GM19463 (cell line): Measurements from ENCODE around the gene ZDHHC17.
"Not testable (repeated sequence)": the region's sequence is repeated elsewhere in the genome, so short reads cannot be mapped to it uniquely, and the experiment has no call there.

Experiments used
- ATAC-seq: cut with Tn5 transposase; IDR thresholded peaks from one replicate; pipeline ENCODE4 v1.9.1; 2021; ENCODE audit warnings: mild to moderate bottlenecking, moderate library complexity; ENCODE audit not compliant: unreplicated experiment

The ZDHHC17 gene

GRCh38 chr12:76766161-76766560 lies 2.2 kb downstream of the ZDHHC17 start:
- no peak for ATAC-seq

- no peak for ATAC-seq
These were observed 4.7 kb downstream of the ZDHHC17 start for GRCh38 chr12:76768576-76768975.

GRCh38 chr12:76777765-76778216 lies 13.9 kb downstream of the ZDHHC17 start:
- ATAC-seq, result peak; percentile 99

- ATAC-seq, result no peak
These were observed 14.4 kb downstream of the ZDHHC17 start for GRCh38 chr12:76778364-76778763.

GRCh38 chr12:76779310-76779709 lies 15.4 kb downstream of the ZDHHC17 start:
- ATAC-seq, result not testable (repeated sequence)

- ATAC-seq, result no peak
These were observed 17.4 kb downstream of the ZDHHC17 start for GRCh38 chr12:76781321-76781720.

GRCh38 chr12:76782526-76782925 lies 18.6 kb downstream of the ZDHHC17 start:
- no peak for ATAC-seq

- ATAC-seq, result no peak
These were observed 20.7 kb downstream of the ZDHHC17 start for GRCh38 chr12:76784600-76785051.

GRCh38 chr12:76785407-76785806 lies 21.5 kb downstream of the ZDHHC17 start:
- ATAC-seq, result no peak

GRCh38 chr12:76786986-76787385 lies 23.1 kb downstream of the ZDHHC17 start:
- no peak for ATAC-seq

- ATAC-seq, result no peak
These were observed 23.8 kb downstream of the ZDHHC17 start for GRCh38 chr12:76787689-76788088.

- no peak for ATAC-seq
These were observed 25.6 kb downstream of the ZDHHC17 start for GRCh38 chr12:76789335-76790050.

GRCh38 chr12:76790564-76791552 lies 26.9 kb downstream of the ZDHHC17 start:
- no peak for ATAC-seq

- no peak for ATAC-seq
These were observed 28.9 kb downstream of the ZDHHC17 start for GRCh38 chr12:76792828-76793227.

GRCh38 chr12:76798864-76799263 lies 34.9 kb downstream of the ZDHHC17 start:
- ATAC-seq, result no peak

GRCh38 chr12:76799362-76799761 lies 35.4 kb downstream of the ZDHHC17 start:
- no peak for ATAC-seq

- ATAC-seq, result no peak
These were observed 38.1 kb downstream of the ZDHHC17 start for GRCh38 chr12:76802060-76802459.

- ATAC-seq, result no peak
These were observed 40.6 kb downstream of the ZDHHC17 start for GRCh38 chr12:76804435-76804976.

GRCh38 chr12:76810671-76811419 lies 46.9 kb downstream of the ZDHHC17 start:
- no peak for ATAC-seq

- ATAC-seq, result no peak
These were observed 48.1 kb downstream of the ZDHHC17 start for GRCh38 chr12:76811976-76812375.

- no peak for ATAC-seq
These were observed 49.4 kb downstream of the ZDHHC17 start for GRCh38 chr12:76813265-76813664.
